GM23338 (cell line): ENCODE data around the gene PADI1. TPM values are rescaled to one million over a fixed set of nuclear protein-coding genes. Genes with fewer than 3 reads are reported as not detected.

Experiments used
- ATAC-seq: fragments of 200-7000 bp; cut with Tn5 transposase; 3 replicates; pipeline ENCODE4 v1.9.1; 2020
- DNase-seq: peaks from one replicate; pipeline ENCODE4 v3.0.0-alpha.2; 2015; ENCODE audit warnings: low spot score
- H2AFZ ChIP-seq: fragments of 200-600 bp; sonication (generic); 2 replicates; pipeline ENCODE4 v1.8.0; 2016; ENCODE audit warnings: antibody characterized with exemption, mild to moderate bottlenecking, moderate library complexity
- H3F3A ChIP-seq: fragments of 200-600 bp; sonication (generic); replicated peaks from 2 replicates; pipeline ENCODE4 v1.8.0; 2017; ENCODE audit warnings: antibody characterized with exemption, mixed run types, low read depth
- H3K27ac ChIP-seq: fragments of 200-600 bp; sonication (generic); 2 replicates; pipeline ENCODE4 v1.6.1; 2016; ENCODE audit warnings: low read depth
- H3K27me3 ChIP-seq: fragments of 200-600 bp; sonication (generic); 2 replicates; pipeline ENCODE4 v1.8.0; 2016; ENCODE audit warnings: mild to moderate bottlenecking, mixed run types, moderate library complexity; ENCODE audit not compliant: insufficient read depth
- H3K36me3 ChIP-seq: fragments of 200-600 bp; sonication (generic); 2 replicates; pipeline ENCODE4 v1.8.0; 2016; ENCODE audit warnings: mild to moderate bottlenecking; ENCODE audit not compliant: insufficient read depth
- H3K4me1 ChIP-seq: fragments of 200-600 bp; sonication (generic); 2 replicates; pipeline ENCODE4 v1.8.0; 2016; ENCODE audit warnings: mild to moderate bottlenecking, moderate library complexity; ENCODE audit not compliant: insufficient read depth
- H3K4me2 ChIP-seq: fragments of 200-600 bp; sonication (generic); 2 replicates; pipeline ENCODE4 v1.7.1; 2017; ENCODE audit warnings: mixed run types
- H3K4me3 ChIP-seq: fragments of 200-600 bp; sonication (generic); 2 replicates; pipeline ENCODE4 v1.6.1; 2016; ENCODE audit warnings: mixed run types
- H3K79me2 ChIP-seq: fragments of 200-600 bp; sonication (generic); replicated peaks from 2 replicates; pipeline ENCODE4 v1.8.0; 2017; ENCODE audit warnings: mild to moderate bottlenecking; ENCODE audit not compliant: insufficient read depth
- H3K9me2 ChIP-seq: fragments of 200-600 bp; sonication (generic); 2 replicates; pipeline ENCODE4 v1.8.0; 2017; ENCODE audit not compliant: insufficient read depth
- H4K20me1 ChIP-seq: fragments of 200-600 bp; sonication (generic); replicated peaks from 2 replicates; pipeline ENCODE4 v1.8.0; 2017; ENCODE audit warnings: mild to moderate bottlenecking; ENCODE audit not compliant: insufficient read depth
- H3K27ac Mint-ChIP-seq: 2 replicates; pipeline ENCODE4 v1.8.0; 2020; ENCODE audit warnings: inconsistent platforms, mild to moderate bottlenecking, moderate library complexity, mixed read lengths
- H3K27me3 Mint-ChIP-seq: 3 replicates; pipeline ENCODE4 v1.8.0; 2022; ENCODE audit warnings: low read depth, mild to moderate bottlenecking, moderate library complexity, mixed read lengths, inconsistent platforms; ENCODE audit not compliant: insufficient read depth, poor library complexity
- H3K36me3 Mint-ChIP-seq: 3 replicates; pipeline ENCODE4 v1.8.0; 2021; ENCODE audit warnings: low read depth, mild to moderate bottlenecking, inconsistent platforms, moderate library complexity, mixed read lengths
- H3K4me1 Mint-ChIP-seq: 3 replicates; pipeline ENCODE4 v1.8.0; 2020; ENCODE audit warnings: mild to moderate bottlenecking, inconsistent platforms, mixed read lengths
- H3K4me3 Mint-ChIP-seq: 3 replicates; pipeline ENCODE4 v1.8.0; 2021; ENCODE audit warnings: moderate library complexity, mild to moderate bottlenecking, inconsistent platforms, mixed read lengths
- H3K9me3 Mint-ChIP-seq: 3 replicates; pipeline ENCODE4 v1.8.0; 2020; ENCODE audit warnings: moderate library complexity, mild to moderate bottlenecking, inconsistent platforms, mixed read lengths
- CREB1 ChIP-seq: fragments of 250-450 bp; sonication (Bioruptor Pico); IDR thresholded peaks from 2 replicates; pipeline ENCODE4 v1.5.0; 2020; ENCODE audit warnings: low read depth, mild to moderate bottlenecking, moderate library complexity
- CTCF ChIP-seq, 2 experiments: fragments of 200-600 bp in 1 of 2; sonication (generic) in 1 of 2; conservative IDR thresholded peaks; 2 replicates each; pipeline versions ENCODE4 v1.5.1 to v1.6.1; 2016 to 2017; ENCODE audit warnings: antibody characterized with exemption in 2 of 2, low read depth in 2 of 2, mild to moderate bottlenecking in 2 of 2, moderate library complexity in 1 of 2
- ETS1 ChIP-seq: IDR thresholded peaks from 2 replicates; pipeline ENCODE4 v1.6.1; 2016; ENCODE audit warnings: antibody characterized with exemption
- EZH2 ChIP-seq: fragments of 200-600 bp; sonication (generic); IDR thresholded peaks from one replicate; pipeline ENCODE4 v1.8.0; 2017; ENCODE audit warnings: antibody characterized with exemption, mild to moderate bottlenecking, low read depth; ENCODE audit not compliant: unreplicated experiment
- EZH2phosphoT487 ChIP-seq: fragments of 200-600 bp; sonication (generic); IDR thresholded peaks from one replicate; pipeline ENCODE4 v1.8.1; 2018; ENCODE audit warnings: antibody characterized with exemption; ENCODE audit not compliant: unreplicated experiment
- JUNB ChIP-seq: IDR thresholded peaks from one replicate; pipeline ENCODE4 v1.6.1; 2016; ENCODE audit warnings: antibody characterized with exemption; ENCODE audit not compliant: unreplicated experiment
- NANOG ChIP-seq: IDR thresholded peaks from 2 replicates; pipeline ENCODE4 v1.6.1; 2016; ENCODE audit warnings: antibody characterized with exemption, borderline replicate concordance
- STAT1 ChIP-seq: IDR thresholded peaks from one replicate; pipeline ENCODE4 v1.6.1; 2016; ENCODE audit warnings: antibody characterized with exemption; ENCODE audit not compliant: unreplicated experiment
- ZNF114 ChIP-seq: fragments of 250-450 bp; sonication (Bioruptor Pico); IDR thresholded peaks from 2 replicates; pipeline ENCODE4 v1.5.0; 2020; ENCODE audit warnings: mild to moderate bottlenecking, moderate library complexity
- ZNF331 ChIP-seq: fragments of 250-450 bp; sonication (Bioruptor Pico); IDR thresholded peaks from 2 replicates; pipeline ENCODE4 v1.5.0; 2020; ENCODE audit warnings: low read depth, mild to moderate bottlenecking, moderate library complexity
- polyA plus RNA-seq: library from polyadenylated mRNA; unstranded; fragments of >200 nt; fragmentation: Nextera tagmentation; extraction: Ambion mirVana; gene quantifications from 2 replicates; pipeline ENCODE4 v1.2.1, GENCODE V29; 2016
- total RNA-seq: library from RNA; depleted of rRNA; stranded (reverse); fragments of >200 nt; shearing (Covaris generic); gene quantifications from 2 replicates; pipeline ENCODE4 v1.2.3, GENCODE V29; 2014

Gene PADI1
- total and polyA plus RNA-seq, 2 experiments from 2014 or later, result 0.26 to 0.28 TPM

GRCh38 chr1:17217607-17218006, 12.7 kb downstream of the PADI1 start:
- Histone ChIP-seq H3K79me2 (no peaks in the 10 kb centered on the region), H2AFZ (no peak overlapping the region), H3K27me3 (no peaks in the 10 kb centered on the region), H4K20me1 (no peaks in the 10 kb centered on the region), H3K36me3 (no peaks in the 10 kb centered on the region), H3K27ac (no peak overlapping the region), H3F3A (no peaks in the 10 kb centered on the region), H3K9me2 (no peaks in the 10 kb centered on the region), H3K4me1 (no peaks in the 10 kb centered on the region), H3K4me2 (no peak overlapping the region), H3K4me3 (no peak overlapping the region)
- ATAC-seq, result no peak
- Mint-ChIP-seq H3K27me3 (peaks cover 12% of the 10 kb centered on the region), H3K36me3 (no peaks in the 10 kb centered on the region), H3K9me3 (no peaks in the 10 kb centered on the region), H3K4me1 (peaks cover 34% of the 10 kb centered on the region), H3K27ac (no peak overlapping the region), H3K4me3 (no peak overlapping the region)
- DNase-seq, result no peak
- no peak for TF ChIP-seq EZH2
- no peak for TF ChIP-seq CREB1 (CRISPR knock-in tag)
- no peak for TF ChIP-seq NANOG
- TF ChIP-seq ZNF331, result no peak
- TF ChIP-seq JUNB, result no peak
- no peak for TF ChIP-seq CTCF (conservative IDR thresholded peaks at IDR 0.05; ENCODE audit: low read depth in 2 of 2)
- TF ChIP-seq STAT1, result no peak
- TF ChIP-seq ZNF114 (CRISPR knock-in tag), result no peak
- no peak for TF ChIP-seq ETS1
- no peak for TF ChIP-seq EZH2phosphoT487

GRCh38 chr1:17218939-17219338, 14.0 kb downstream of the PADI1 start:
- no peaks in the 10 kb centered on the region for H3K36me3 Mint-ChIP-seq
- Histone ChIP-seq H3K4me1 (no peaks in the 10 kb centered on the region), H3F3A (no peaks in the 10 kb centered on the region), H3K27me3 (no peaks in the 10 kb centered on the region), H3K79me2 (no peaks in the 10 kb centered on the region), H3K36me3 (no peaks in the 10 kb centered on the region), H3K4me2 (no peak overlapping the region), H2AFZ (no peak overlapping the region), H4K20me1 (no peaks in the 10 kb centered on the region), H3K4me3 (no peak overlapping the region), H3K9me2 (no peaks in the 10 kb centered on the region), H3K27ac (no peak overlapping the region)
- H3K4me1 Mint-ChIP-seq, result peaks cover 23% of the 10 kb centered on the region
- TF ChIP-seq NANOG (no peak), ZNF331 (no peak), CREB1 (CRISPR knock-in tag) (no peak)
- H3K9me3 Mint-ChIP-seq, result no peaks in the 10 kb centered on the region
- H3K27me3 Mint-ChIP-seq, result peaks cover 12% of the 10 kb centered on the region
- no peak for DNase-seq
- no peak for ATAC-seq
- H3K4me3 Mint-ChIP-seq, result no peak overlapping the region
- no peak overlapping the region for H3K27ac Mint-ChIP-seq
